Activated T-cell treated with anti-CD3 and anti-CD28 coated beads for 4 hours (primary cell): Measurements from ENCODE around the gene MISFA.
"Not testable (repeated sequence)": the region's sequence is repeated elsewhere in the genome, so short reads cannot be mapped to it uniquely, and the experiment has no call there.

Source experiments
- DNase-seq: peaks from one replicate; pipeline ENCODE4 v3.0.0-alpha.2; 2020

The MISFA gene

DNA sequence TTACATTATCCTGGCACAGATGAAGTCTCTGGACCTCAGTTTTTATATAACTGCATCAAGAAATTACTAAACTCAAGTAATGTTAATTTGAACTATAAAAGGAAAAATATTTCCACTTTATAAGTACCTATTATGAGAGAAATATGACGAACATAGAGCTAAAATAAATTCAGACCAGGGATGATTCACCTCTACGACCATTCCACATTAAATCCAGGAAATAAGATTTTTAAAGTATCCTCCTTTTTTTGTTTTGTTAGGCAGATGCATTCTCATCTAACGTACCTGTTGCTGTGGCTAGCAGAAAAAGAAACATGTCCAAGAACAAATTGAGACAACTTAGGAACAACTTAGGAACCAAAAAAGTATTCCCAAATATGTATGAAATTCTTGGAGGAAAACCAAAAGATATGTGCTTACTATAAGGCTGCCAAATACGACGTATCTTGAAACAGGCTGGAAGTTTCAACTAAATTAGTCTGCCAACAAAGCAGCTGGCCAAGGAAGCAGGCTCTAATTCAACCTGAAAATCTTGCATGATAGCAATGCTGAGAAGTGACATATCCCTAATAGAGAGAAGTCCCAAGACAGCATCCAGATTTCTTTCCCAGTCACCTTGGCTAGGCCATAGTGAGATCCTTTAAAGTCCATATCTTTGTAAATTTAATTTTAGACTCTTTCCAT is 18.9 kb downstream of the MISFA start:
- DNase-seq = no peak

DNA sequence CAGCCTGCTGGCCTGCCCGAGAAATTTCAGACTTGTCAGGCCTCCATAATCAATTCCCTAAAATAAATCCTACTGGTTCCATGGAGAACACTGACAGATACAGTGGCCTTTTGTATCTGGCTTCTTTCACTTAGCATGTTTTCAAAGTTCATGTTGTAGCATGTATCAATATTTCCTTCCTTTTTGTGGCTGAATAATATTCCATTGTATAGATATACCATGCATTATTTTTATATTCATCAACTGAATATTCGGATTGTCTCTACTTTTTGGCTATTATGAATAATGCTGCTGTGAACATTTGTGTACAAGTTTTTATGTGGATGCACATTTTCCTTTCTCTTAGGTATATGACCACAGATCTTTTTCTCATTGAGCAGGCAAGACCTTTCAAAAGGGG is 24.1 kb downstream of the MISFA start:
- DNase-seq = no peak

DNA sequence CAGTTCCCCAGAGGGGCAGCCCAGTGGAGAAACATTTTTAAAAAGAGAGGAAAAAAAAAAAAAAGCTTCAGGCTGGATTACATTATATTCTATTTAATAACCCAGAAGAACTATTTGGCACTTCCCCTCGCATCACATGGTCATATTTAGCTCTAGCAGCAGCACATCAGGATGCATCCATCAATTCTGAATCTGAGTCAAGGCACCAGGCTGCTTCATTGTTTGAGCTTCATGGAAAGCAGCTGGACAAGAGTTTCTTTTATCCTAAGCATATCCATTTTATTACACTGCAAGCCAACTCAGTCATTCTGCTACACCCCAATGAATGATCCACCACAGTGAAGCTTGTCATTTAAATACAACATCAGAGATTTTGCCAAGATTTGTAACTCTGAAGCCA is 24.6 kb downstream of the MISFA start:
- DNase-seq = no peak

DNA sequence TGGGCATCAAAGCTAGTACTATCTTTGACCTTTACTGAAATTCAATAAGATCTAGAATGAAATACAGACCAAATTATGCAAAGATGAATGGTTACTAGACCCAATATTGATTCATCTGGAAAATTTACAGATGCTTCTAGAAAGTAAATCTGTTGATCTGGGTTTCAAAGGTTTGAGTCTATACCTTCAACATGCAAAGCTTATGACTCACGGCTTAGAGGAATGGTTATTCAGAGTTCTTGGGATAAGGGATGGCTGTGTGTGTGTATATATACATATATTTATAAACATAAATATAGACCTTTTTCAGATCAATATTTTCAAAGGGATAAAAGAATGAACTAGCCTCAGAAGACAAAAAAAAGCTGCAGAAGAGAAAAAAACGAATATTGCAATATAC is 33.3 kb downstream of the MISFA start:
- no peak for DNase-seq

DNA sequence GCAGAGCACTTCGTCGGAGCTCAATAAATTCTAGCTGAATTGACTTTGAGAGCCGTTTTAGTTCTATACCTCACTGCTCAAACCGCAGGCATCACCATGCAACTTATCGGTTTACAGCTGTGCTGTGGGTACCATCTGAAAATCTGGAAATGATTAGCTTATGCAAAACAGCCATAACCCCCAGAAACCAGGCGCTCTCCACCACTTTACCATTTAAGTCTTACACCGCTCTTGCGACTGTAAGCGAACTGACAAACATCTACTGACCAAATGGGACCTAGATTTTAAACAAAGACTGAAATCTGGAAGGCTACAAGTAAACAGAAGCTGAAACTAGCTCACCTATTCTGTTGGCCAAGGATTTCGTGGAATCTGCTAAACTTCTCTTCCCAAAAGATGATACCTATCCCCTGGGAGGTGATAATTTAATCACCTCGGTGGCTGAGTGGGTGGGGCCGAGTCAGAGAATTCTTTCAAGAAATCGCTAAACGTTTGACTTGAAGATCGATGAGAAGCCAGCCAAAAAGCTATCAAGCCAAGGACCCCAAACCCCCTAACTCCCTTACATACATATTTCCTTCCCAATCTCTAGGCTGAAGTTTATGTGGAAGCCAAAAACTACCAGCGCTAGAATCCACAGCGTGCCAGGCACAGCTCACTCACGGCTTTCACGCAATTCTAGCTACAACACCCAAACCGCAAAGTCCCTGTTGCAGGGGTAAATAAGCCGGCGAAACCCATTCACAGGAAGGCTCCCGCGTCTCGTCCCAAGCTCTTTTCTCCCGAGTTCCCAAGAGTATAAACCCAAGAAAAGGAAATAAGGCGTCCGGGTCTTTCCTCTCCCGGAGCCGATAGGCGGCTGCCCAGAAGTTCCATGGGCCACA is 33.9 kb downstream of the MISFA start:
- DNase-seq = no peak

DNA sequence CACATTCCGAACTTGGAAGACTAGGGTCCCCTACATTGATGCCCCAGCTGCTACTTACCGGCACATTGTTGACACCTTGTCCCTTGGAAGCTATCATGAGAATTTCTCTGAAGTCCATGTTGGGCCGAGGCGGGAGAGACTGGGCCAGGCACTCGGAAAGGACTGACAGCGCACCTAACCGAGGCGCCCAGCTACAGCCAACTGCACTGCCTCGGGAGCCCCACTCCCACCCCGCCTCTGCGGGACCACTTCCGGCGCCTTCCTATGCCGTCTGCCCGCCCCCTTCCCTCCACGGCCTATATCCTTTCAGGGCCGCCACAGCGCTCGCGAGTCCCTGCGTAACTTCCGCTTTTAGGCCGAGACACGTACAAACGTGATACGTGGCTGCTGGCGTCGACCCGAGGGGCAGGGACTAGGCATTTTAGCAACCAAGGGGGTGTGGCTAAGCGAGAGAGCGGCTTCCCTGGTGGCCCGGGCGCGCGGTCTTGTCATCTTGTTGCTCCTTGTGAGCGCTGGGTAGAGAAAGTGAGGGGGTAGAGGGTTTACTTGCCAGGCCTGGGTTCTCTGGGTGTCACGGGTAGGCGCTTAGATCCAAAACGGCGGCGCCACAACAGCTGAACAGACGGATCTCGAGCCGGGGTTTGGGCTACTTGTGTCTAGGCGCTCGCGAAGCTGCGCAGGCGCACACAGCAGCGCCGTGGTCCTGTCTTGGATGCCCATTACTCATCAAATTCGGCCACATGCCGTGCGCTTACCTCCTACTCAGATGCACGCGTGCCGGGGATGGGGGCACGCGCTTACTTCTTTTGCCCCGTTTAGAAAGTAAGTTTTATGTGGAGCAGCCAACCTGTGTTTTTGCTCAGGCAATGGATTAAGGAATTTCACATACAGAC is 34.8 kb downstream of the MISFA start, which contains the start of gene SPTY2D1:
TSS of gene SPTY2D1 (minus strand) at position 203 of the 893 bp plus-strand sequence. CDS start at position 118, 85 bp downstream.
- DNase-seq = peak; percentile 94

DNA sequence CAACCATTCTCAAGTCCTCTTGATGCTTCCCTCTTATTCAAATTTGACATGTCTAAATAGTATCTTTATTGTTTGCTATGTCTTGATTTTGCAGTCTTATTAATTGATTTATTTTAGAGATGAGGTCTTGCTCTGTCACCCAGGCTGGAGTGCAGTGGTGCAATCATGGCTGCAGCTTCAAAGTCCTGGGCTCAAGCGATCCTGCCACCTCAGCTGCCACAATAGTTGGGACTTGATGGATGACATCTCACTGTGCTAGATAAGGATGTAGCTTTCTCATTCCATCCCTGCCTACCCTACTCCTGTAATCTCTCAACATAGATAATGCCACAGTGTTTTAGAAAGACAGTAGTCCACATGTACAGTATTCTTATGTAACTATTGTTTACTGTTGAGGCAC is 42.1 kb downstream of the MISFA start:
- no peak for DNase-seq

DNA sequence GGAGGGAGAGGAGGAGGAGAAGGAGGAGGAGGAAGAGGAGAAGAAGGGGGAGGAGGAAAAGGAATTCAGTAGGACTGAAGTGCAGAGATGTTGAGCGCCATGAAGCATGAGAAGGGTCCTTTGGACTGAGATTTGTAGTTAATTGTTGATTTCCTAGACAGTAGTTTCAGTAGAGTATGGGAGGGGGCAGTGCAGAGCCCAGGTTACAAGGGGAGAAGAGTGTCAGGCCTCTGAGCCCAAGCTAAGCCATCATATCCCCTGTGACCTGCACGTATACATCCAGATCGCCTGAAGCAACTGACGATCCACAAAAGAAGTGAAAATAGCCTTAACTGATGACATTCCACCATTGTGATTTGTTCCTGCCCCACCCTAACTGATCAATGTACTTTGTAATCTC is 43.4 kb downstream of the MISFA start:
- DNase-seq = not testable (repeated sequence)

DNA sequence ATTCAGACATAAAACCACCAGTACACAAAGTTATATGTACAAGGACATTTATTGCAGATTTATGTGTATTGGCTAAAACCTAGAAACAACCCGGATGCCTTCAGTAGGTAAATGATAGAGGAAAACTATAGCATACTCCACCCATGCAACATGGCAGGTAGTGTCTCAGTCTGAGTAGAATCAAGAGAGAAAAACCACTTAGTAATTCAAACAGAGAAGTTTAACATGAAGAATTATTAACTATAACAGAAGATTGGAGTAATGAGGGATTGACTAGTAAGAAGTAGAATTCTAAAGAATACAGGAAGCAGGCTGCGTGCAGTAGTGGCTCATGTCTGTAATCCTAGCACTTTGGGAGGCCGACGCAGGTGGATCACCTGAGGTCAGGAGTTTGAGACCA is 50.8 kb downstream of the MISFA start:
- no peak for DNase-seq

DNA sequence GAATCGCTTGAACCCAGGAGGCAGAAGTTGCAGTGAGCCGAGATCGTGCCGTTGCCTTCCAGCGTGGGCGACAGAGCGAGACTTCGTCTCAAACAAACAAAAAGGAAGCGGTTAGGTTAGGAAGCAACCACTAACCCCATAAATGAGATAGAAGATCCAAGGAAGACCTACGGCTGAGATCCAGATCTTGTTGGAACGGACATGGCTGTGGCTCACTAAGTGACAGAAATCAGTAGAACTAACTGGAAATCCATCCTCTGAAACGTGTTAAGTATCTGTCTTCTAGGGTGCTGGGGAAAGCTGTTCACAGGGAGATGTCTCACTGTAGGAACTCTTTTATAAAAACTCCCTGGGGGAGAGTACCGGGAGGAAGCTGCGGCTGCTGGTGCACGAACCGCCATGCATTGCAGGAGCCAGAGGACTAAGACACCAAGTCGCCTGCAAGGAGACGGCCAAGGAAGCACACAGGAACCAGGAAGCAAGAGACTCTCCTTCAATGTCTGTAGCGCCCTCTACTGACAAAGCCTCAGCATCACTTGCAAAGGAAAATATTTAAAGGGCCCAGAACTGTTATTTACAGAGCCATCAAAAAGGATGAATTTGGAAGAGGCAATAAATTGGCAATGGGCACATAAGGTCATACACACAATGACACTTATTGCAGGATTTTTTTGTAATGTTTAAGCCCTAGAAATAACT is 51.4 kb downstream of the MISFA start:
- DNase-seq = no peak
